HEK293T (cell line): ENCODE measurements around the gene EML4.

ENCODE experiments used
- CTCF ChIA-PET: fragments of 350-600 bp; formaldehyde crosslinking; extraction: SDS; loops from one replicate; lab custom pipeline; 2021; ENCODE audit warnings: antibody characterized with exemption, inconsistent platforms; lab: Yijun Ruan, JAX
- POLR2A ChIA-PET: fragments of 350-600 bp; formaldehyde crosslinking; extraction: SDS; loops from one replicate; lab custom pipeline; 2020; ENCODE audit warnings: antibody characterized with exemption, inconsistent platforms; lab: Yijun Ruan, JAX
- DNase-seq: peaks from one replicate; pipeline ENCODE4 v3.0.0; 2012; ENCODE audit warnings: mixed read lengths; ENCODE audit errors: extremely low spot score
- ARNT ChIP-seq: fragments of 450-650 bp; IDR thresholded peaks from 2 replicates; pipeline ENCODE4 v1.6.1; 2017; ENCODE audit warnings: mild to moderate bottlenecking
- BHLHE40 ChIP-seq: fragments of 450-650 bp; IDR thresholded peaks from 2 replicates; pipeline ENCODE4 v1.6.1; 2016; ENCODE audit warnings: mild to moderate bottlenecking, moderate library complexity, borderline replicate concordance
- CTBP1 ChIP-seq: fragments of 450-650 bp; IDR thresholded peaks from 2 replicates; pipeline ENCODE4 v1.6.1; 2016; ENCODE audit warnings: borderline replicate concordance
- ELF4 ChIP-seq: fragments of 450-650 bp; IDR thresholded peaks from 2 replicates; pipeline ENCODE4 v1.6.1; 2017; ENCODE audit warnings: antibody characterized with exemption
- FOXA1 ChIP-seq: fragments of 450-650 bp; IDR thresholded peaks from 2 replicates; pipeline ENCODE4 v1.6.1; 2016; ENCODE audit warnings: mild to moderate bottlenecking
- FOXK2 ChIP-seq: fragments of 450-650 bp; IDR thresholded peaks from 2 replicates; pipeline ENCODE4 v1.6.1; 2016; ENCODE audit warnings: mild to moderate bottlenecking
- FOXM1 ChIP-seq: fragments of 450-650 bp; IDR thresholded peaks from 2 replicates; pipeline ENCODE4 v1.6.1; 2017; ENCODE audit warnings: mild to moderate bottlenecking, borderline replicate concordance
- HDGF ChIP-seq: fragments of 450-650 bp; IDR thresholded peaks from 2 replicates; pipeline ENCODE4 v1.6.1; 2017; ENCODE audit warnings: antibody characterized with exemption, borderline replicate concordance
- L3MBTL2 ChIP-seq: fragments of 450-650 bp; conservative IDR thresholded peaks from 2 replicates; pipeline ENCODE4 v1.6.1; 2016; ENCODE audit warnings: mild to moderate bottlenecking
- LEF1 ChIP-seq: fragments of 450-650 bp; IDR thresholded peaks from 2 replicates; pipeline ENCODE4 v1.6.1; 2017; ENCODE audit warnings: mild to moderate bottlenecking, borderline replicate concordance
- NFRKB ChIP-seq: fragments of 450-650 bp; IDR thresholded peaks from 2 replicates; pipeline ENCODE4 v1.6.1; 2016; ENCODE audit warnings: mild to moderate bottlenecking, moderate library complexity
- SP1 ChIP-seq: fragments of 450-650 bp; IDR thresholded peaks from 2 replicates; pipeline ENCODE4 v1.6.1; 2017
- SUZ12 ChIP-seq: fragments of 450-650 bp; IDR thresholded peaks from 2 replicates; pipeline ENCODE4 v1.6.1; 2016; ENCODE audit warnings: mild to moderate bottlenecking
- TARDBP ChIP-seq: fragments of 450-650 bp; IDR thresholded peaks from 2 replicates; pipeline ENCODE4 v1.6.1; 2016
- ZNF384 ChIP-seq: fragments of 450-650 bp; IDR thresholded peaks from 2 replicates; pipeline ENCODE4 v1.6.1; 2016
- TF ChIP-seq, protein P1 (sequence below): fragments of 450-650 bp; IDR thresholded peaks from 2 replicates; pipeline ENCODE4 v1.6.1; 2016

EML4 gene

DNA sequence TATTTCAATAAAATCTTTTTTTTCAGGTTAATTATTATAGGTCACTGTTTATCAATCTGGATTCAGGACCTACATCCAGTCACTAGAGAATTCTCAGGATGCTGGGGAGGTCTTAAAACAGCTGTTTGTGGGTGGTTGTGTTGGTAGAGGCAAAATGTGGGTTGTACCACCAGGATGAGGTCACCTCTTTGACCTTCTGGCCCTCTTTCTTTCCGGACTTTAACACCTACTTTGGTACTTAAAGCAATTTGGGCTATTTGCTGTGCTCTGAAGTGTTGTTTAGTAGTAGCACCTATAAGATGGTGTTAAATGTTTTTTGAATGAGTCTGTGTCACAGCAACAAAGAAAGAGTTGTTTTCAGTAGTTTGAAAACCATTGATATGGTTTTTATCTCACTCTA is 14.6 kb downstream of the EML4 start:
- CTCF ChIA-PET: interaction anchor here (1.6 kb wide), 1 partner anchor 89 kb away, joined by 6 read pairs; no protein-coding TSS in a partner anchor
- DNase-seq: no peak
- POLR2A ChIA-PET: no interaction called here
- TF ChIP-seq ZNF384 (no peak), BHLHE40 (no peak), L3MBTL2 (no peak), SP1 (no peak), CTBP1 (no peak), HDGF (no peak), FOXK2 (no peak), LEF1 (no peak), ARNT (no peak), FOXM1 (no peak), SUZ12 (no peak), FOXA1 (no peak), TARDBP (no peak)

DNA sequence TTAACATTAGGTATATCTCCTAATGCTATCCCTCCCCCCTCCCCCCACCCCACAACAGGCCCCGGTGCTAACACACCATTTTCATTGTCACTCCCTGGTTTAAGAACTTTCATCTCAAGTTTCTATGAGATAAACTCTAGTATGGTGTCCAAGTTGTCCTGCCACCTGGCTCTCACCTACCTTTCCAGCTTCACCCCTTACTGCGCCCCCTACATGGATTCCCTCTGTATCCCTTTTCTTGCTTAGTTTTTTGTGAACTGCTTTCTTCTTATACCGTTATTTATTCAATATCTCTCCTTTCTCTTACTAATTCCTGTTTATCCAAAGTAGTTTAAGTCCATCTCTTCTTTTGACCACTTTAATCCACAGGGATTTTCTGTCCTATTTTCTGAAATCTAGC is 15.2 kb downstream of the EML4 start:
- CTCF ChIA-PET: no interaction called here
- DNase-seq: no peak

DNA sequence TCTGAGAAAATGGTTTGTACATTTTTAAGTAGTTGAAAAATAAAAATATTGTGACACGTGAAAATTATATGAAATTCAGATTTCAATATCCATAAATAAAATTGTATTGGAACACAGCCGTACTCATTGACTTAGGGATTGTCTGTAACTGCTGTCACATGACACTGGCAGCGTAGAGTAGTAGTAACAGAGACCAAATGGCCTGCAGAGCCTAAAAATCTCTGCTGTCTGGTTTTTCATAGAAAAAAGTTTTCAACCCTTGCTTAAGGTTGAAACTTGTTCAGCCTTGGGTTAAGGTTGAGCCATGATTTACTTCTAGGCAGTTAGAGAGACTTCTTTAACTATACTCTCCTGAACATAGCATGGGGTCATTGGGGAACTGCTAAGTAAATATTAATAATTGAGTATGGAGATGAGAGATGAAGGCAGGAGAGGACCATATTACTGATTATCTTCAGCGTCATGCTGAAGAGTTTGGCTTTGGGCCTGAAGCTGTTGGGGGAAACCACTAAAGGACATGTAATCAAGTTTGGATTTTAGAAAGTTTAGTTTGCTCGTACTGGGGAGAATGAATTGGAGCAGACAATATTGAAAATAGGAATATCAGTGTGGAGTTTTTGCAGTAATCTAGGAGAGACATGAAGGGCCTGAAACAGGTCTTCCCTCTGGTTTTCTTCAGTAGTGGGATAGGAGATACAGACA is 16.2 kb downstream of the EML4 start:
- POLR2A ChIA-PET: interaction anchor here (0.6 kb wide), 1 partner anchor 52 kb away, joined by 3 read pairs; no protein-coding TSS in a partner anchor
- CTCF ChIA-PET: interaction anchor here (1.3 kb wide), 1 partner anchor 89 kb away, joined by 4 read pairs; no protein-coding TSS in a partner anchor
- no peak for DNase-seq
- TF ChIP-seq TARDBP (no peak), FOXA1 (no peak), SP1 (no peak), ARNT (no peak), FOXM1 (no peak), ZNF384 (no peak), CTBP1 (no peak), L3MBTL2 (no peak), NFRKB (no peak), SUZ12 (no peak), ELF4 (no peak)
- TF ChIP-seq, protein P1, sequence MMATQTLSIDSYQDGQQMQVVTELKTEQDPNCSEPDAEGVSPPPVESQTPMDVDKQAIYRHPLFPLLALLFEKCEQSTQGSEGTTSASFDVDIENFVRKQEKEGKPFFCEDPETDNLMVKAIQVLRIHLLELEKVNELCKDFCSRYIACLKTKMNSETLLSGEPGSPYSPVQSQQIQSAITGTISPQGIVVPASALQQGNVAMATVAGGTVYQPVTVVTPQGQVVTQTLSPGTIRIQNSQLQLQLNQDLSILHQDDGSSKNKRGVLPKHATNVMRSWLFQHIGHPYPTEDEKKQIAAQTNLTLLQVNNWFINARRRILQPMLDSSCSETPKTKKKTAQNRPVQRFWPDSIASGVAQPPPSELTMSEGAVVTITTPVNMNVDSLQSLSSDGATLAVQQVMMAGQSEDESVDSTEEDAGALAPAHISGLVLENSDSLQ: no peak

More for the DNA sequence above, 15.2 kb downstream of the EML4 start:
- no peak for TF ChIP-seq LEF1
- no peak for TF ChIP-seq CTBP1
- no peak for TF ChIP-seq SP1
- TF ChIP-seq TARDBP: no peak
- TF ChIP-seq ARNT: no peak
- no peak for TF ChIP-seq BHLHE40
- TF ChIP-seq SUZ12: no peak
- no peak for TF ChIP-seq FOXK2
- no peak for TF ChIP-seq NFRKB
- TF ChIP-seq, protein P1: no peak
- no peak for TF ChIP-seq FOXM1
- TF ChIP-seq ELF4: no peak
- TF ChIP-seq L3MBTL2: no peak
- TF ChIP-seq ZNF384: no peak
- no peak for TF ChIP-seq FOXA1
- TF ChIP-seq HDGF: no peak
- POLR2A ChIA-PET: no interaction called here

DNA sequence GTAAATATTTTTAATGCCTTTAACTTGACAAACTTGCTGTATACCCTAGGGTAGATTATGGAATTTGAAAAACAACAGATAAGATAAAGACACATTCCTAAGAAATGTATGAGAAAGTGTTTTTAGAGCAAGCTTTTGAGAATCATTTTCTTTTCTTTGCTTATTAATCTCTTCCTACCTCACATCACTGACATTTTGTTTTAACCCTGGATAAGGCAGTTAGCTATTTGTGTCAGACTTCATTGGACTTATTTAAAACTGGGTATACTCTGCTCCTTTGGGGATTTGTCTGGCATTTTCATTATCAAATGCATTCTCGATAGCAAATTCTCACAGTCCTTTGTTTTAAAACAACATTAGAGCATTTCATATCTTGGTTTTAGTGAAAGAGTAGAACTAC is 17.2 kb downstream of the EML4 start:
- TF ChIP-seq HDGF (no peak), SP1 (no peak), ZNF384 (no peak), FOXA1 (no peak)
- CTCF ChIA-PET: interaction anchor here (1.3 kb wide), 1 partner anchor 90 kb away, joined by 4 read pairs; no protein-coding TSS in a partner anchor
- DNase-seq: no peak
- POLR2A ChIA-PET: no interaction called here

DNA sequence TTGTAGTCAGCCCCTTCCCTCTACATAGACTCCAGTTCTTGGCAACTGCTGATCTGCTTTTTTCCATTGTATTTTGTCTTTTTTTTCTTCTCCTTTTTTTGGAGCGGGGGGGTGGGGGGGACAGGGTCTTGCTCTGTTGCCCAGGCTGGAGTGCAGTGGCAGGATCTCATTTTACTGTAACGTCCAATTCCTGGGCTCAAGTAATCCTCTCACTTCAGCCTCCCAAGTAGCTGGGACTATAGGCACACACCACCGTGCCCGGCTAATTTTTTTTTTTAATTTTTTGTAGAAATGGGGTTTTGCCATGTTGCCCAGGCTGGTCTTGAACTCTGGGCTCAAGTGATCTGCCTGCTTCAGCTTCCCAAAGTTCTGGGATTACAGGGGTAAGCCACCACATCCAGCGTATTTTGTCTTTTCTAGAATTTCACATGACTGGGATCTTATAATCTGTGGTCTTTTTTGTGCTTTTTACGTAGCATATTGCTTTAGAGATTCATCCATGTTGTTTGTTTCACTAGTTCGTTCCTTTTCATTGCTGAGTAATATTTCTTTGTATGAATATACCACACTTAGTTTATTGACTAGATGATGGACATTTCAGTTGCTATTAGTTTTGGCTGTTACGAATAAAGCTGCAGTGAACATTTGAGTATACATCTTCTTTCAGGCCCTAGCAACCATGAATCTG is 17.9 kb downstream of the EML4 start:
- CTCF ChIA-PET: interaction anchor here (1.3 kb wide), 1 partner anchor 91 kb away, joined by 4 read pairs; no protein-coding TSS in a partner anchor
- DNase-seq: no peak
- POLR2A ChIA-PET: no interaction called here
- TF ChIP-seq, protein P1: no peak
- TF ChIP-seq FOXM1 (no peak), SP1 (no peak), LEF1 (no peak), NFRKB (no peak), ELF4 (no peak), SUZ12 (no peak)

DNA sequence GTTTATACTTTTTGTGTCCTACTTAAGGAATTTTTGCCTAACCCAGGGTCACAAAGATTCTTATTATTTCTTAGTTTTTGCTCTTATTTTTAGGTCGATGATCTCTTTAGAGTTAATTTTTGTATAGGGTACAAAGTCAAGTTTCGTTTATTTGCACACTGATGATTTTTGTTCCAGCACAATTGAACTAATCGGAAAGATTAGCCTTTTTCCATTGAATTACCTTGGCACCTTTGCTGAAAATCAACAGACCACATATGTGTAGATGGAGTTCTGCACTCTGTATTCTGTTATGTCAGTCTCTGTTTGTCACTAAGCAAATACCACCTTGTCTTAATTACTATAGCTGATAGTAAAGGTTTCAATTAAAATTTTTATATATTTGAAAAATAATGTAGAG is 18.7 kb downstream of the EML4 start:
- CTCF ChIA-PET: no interaction called here
- POLR2A ChIA-PET: no interaction called here
- DNase-seq: no peak
- TF ChIP-seq ZNF384: no peak
- TF ChIP-seq FOXK2: no peak
- TF ChIP-seq HDGF: no peak
- no peak for TF ChIP-seq SUZ12
- no peak for TF ChIP-seq FOXA1
- TF ChIP-seq, protein P1: no peak
- TF ChIP-seq FOXM1: no peak
